Measurements from ENCODE around the gene MPZ. TPM values are rescaled to one million over a fixed set of nuclear protein-coding genes. Genes with fewer than 3 reads are reported as not detected.
A peak's percentile ranks its signal among the peaks of the same experiment; 100 is the strongest.
"Not testable (repeated sequence)": the region's sequence is repeated elsewhere in the genome, so short reads cannot be mapped to it uniquely, and the experiment has no call there.

MPZ gene
- total RNA-seq, 1 donor from 2014 or later, result 0.69 TPM

DNA sequence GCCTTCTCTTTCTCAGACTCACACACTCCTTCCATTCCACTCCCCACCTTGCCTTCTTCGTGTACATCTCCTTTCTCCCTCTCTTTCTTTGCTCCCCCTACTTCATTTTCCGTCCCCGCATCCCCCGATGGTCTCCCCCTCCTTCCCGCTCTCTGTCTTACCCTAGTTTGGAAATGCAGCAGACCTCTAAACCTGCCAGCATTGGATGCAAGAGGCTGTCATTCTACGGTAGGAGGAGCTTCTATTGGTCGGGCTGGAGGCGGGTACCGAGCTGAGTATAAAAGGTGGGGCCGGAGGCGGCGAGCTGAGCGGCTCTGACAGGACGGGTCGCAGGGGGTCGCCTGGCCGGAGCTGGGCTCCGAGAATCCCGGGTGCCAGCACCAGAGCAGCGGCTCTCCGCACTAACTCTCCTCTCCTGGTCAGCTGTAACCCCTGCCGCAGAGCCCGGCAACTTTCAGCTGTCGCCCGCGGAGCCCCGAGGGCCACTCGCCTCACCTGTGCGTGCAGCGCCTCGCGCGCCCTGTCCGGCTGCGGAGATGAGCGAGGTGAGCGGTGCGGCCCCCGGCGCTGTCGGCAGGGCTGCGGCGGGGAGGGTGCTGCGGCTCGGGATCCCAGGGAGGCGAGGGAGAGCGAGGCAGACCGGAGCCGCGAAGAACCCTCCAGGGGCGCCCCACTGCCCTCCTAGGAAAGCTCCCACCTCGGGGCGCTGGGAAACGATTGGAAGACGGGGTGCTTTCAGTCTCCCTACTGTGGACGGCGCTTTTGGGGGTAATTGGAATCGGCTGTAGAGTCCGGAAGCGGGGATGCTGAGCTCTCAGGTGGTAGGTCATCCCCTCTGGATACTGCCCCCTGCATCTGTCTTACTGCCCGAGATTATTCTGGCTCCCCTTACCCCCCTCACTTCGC is 51.1 kb downstream of the MPZ start, which contains the start of gene PCP4L1:
TSS of gene PCP4L1 (plus strand) at position 307 of the 906 bp plus-strand sequence. CDS start at position 537, 230 bp downstream.
- H3K4me3 ChIP-seq (ENCODE audit: low read depth, low read length), result peak within 1 kb of the TSS; percentile 53

DNA sequence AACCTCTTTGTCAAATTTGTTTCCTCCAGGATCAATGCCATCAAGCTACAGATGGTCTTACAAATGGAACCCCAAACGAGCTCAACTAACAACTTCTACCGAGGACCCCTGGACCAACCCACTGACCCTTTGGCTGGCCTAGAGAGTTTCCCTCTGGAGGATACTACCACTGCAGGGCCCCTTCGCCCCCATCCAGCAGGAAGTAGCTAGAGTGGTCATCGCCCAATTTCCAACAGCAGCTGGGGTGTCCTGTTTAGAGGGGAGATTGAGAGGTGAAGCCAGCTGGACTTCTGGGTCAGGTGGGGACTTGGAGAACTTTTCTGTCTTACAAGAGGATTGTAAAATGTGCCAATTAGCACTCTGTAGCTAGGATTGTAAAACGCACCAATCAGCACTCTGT is 52.7 kb downstream of the MPZ start:
- H3K4me3 ChIP-seq (ENCODE audit: low read depth, low read length); DNase-seq (ENCODE audit: low read depth): not testable (repeated sequence)

More for the DNA sequence above, 51.1 kb downstream of the MPZ start, which contains the start of gene PCP4L1:
- DNase-seq (ENCODE audit: low read depth), result no peak
- TF ChIP-seq, protein P1, sequence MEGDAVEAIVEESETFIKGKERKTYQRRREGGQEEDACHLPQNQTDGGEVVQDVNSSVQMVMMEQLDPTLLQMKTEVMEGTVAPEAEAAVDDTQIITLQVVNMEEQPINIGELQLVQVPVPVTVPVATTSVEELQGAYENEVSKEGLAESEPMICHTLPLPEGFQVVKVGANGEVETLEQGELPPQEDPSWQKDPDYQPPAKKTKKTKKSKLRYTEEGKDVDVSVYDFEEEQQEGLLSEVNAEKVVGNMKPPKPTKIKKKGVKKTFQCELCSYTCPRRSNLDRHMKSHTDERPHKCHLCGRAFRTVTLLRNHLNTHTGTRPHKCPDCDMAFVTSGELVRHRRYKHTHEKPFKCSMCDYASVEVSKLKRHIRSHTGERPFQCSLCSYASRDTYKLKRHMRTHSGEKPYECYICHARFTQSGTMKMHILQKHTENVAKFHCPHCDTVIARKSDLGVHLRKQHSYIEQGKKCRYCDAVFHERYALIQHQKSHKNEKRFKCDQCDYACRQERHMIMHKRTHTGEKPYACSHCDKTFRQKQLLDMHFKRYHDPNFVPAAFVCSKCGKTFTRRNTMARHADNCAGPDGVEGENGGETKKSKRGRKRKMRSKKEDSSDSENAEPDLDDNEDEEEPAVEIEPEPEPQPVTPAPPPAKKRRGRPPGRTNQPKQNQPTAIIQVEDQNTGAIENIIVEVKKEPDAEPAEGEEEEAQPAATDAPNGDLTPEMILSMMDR (conservative IDR thresholded peaks at IDR 0.05; ENCODE audit: low read depth, low read length), result no peak

DNA sequence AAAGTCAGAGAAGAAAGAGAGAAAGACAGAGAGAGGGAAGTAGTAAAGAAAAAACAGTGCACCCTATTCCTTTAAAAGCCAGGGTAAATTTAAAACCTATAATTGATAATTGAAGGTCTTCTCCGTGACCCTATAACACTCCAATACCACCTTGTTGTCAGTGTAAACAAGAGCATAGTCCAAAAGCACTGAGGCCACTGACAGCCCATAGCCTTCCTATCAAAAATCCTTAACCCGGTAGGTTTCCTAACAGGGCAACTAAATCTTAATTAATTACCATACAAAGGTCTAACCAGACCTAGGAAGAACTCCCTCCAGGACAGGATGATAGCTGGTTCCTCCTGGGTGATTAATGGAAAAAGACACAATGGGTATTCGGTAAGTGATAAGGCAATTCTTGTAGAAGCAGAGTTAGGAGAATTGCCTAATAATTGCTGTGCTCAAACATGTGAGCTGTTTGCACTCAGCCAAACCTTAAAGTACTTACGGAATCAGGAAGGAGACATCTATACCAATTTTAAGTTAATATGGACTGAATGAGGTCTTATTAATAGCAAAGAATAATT is 53.7 kb downstream of the MPZ start:
- not testable (repeated sequence) for H3K4me3 ChIP-seq (ENCODE audit: low read depth, low read length); DNase-seq (ENCODE audit: low read depth)

DNA sequence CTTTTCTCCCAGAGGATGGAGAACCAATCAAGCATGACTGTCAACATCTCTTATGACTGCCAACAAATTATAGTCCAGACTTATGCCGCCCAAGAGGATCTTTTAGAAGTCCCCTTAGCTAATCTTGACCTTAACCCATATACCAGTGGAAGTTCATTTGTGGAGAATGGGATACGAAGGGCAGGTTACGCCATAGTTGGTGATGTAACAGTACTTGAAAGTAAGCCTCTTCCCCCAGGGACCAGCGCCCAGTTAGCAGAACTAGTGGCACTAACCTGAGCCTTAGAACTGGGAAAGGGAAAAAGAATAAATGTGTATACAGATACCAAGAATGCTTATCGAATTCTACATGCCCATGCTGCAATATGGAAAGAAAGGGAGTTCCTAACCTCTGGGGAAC is 54.5 kb downstream of the MPZ start:
- H3K4me3 ChIP-seq (ENCODE audit: low read depth, low read length); DNase-seq (ENCODE audit: low read depth): not testable (repeated sequence)

Other genes with a start within 250 kb of the MPZ start
- 0.06 and 0.07 TPM in 2 replicates for gene ARHGAP30, start 240.1 kb downstream of the MPZ start, total RNA-seq
- 3.0 and 6.1 TPM in 2 replicates for gene NECTIN4, start 220.4 kb downstream of the MPZ start, total RNA-seq
- gene KLHDC9, start 211.6 kb downstream of the MPZ start, total RNA-seq, result 2.6 and 6.5 TPM in 2 replicates
- 102 and 103 TPM in 2 replicates for gene PFDN2, start 191.9 kb downstream of the MPZ start, total RNA-seq
- 34.2 and 55.9 TPM in 2 replicates for gene NIT1, start 191.9 kb downstream of the MPZ start, total RNA-seq
- gene DEDD, start 177.3 kb downstream of the MPZ start, total RNA-seq, result 22.8 and 24.7 TPM in 2 replicates
- gene UFC1, start 156.0 kb downstream of the MPZ start, total RNA-seq, result 84.7 and 117 TPM in 2 replicates
- 10.2 and 20.6 TPM in 2 replicates for gene USP21, start 150.5 kb downstream of the MPZ start, total RNA-seq
- gene PPOX, start 143.5 kb downstream of the MPZ start, total RNA-seq, result 20.3 and 22.0 TPM in 2 replicates
- gene B4GALT3, start 132.5 kb downstream of the MPZ start, total RNA-seq, result 46.2 and 50.7 TPM in 2 replicates
- gene ADAMTS4, start 110.9 kb downstream of the MPZ start, total RNA-seq, result under 0.01 TPM in 1 of 2 replicates, not detected in the other
- 104 and 124 TPM in 2 replicates for gene NDUFS2, start 107.6 kb downstream of the MPZ start, total RNA-seq
- gene FCER1G, start 94.7 kb downstream of the MPZ start, total RNA-seq, result not detected in 2 replicates
- not detected in 2 replicates for gene APOA2, start 86.3 kb downstream of the MPZ start, total RNA-seq
- 6.2 and 12.4 TPM in 2 replicates for gene TOMM40L, start 83.9 kb downstream of the MPZ start, total RNA-seq
- not detected in 2 replicates for gene NR1I3, start 71.8 kb downstream of the MPZ start, total RNA-seq
- 0.35 TPM in 1 of 2 replicates, not detected in the other for gene PCP4L1, start 51.2 kb downstream of the MPZ start, total RNA-seq
- gene SDHC, start 4.4 kb upstream of the MPZ start, total RNA-seq, result 12.7 and 15.8 TPM in 2 replicates
- not detected in 2 replicates for gene CFAP126, start 57.9 kb upstream of the MPZ start, total RNA-seq
- gene FCGR2A, start 195.5 kb upstream of the MPZ start, total RNA-seq, result not detected in 2 replicates
- gene HSPA6, start 214.6 kb upstream of the MPZ start, total RNA-seq, result 0.12 and 0.36 TPM in 2 replicates
- gene FCGR3A, start 239.8 kb upstream of the MPZ start, total RNA-seq, result not detected in 2 replicates

Data from epithelial cell of proximal tubule (primary cell).